ENCODE measurements around the gene UPK3A.
A peak's percentile ranks its signal among the peaks of the same experiment; 100 is the strongest.

The UPK3A gene

GRCh38 chr22:45332001-45332400, 47.3 kb downstream of the UPK3A start:
- DNase-seq = no peak

GRCh38 chr22:45334068-45334467, 49.3 kb downstream of the UPK3A start:
- DNase-seq = no peak

GRCh38 chr22:45334528-45334927, 49.8 kb downstream of the UPK3A start:
- DNase-seq = no peak

- DNase-seq = no peak
These were observed 50.5 kb downstream of the UPK3A start for GRCh38 chr22:45335021-45335818.

- no peak for DNase-seq
These were observed 51.2 kb downstream of the UPK3A start for GRCh38 chr22:45335854-45336522.

- DNase-seq = peak; percentile 68
These were observed 52.3 kb downstream of the UPK3A start for GRCh38 chr22:45336971-45337431.

GRCh38 chr22:45337536-45337935, 52.8 kb downstream of the UPK3A start:
- no peak for DNase-seq

- DNase-seq = no peak
These were observed 54.0 kb downstream of the UPK3A start for GRCh38 chr22:45338795-45339194.

GRCh38 chr22:45340323-45340722, 55.6 kb downstream of the UPK3A start:
- no peak for DNase-seq

GRCh38 chr22:45341498-45341897, 56.7 kb downstream of the UPK3A start:
- DNase-seq = no peak

- DNase-seq = no peak
These were observed 58.4 kb downstream of the UPK3A start for GRCh38 chr22:45343143-45343542.

- DNase-seq = no peak
These were observed 59.6 kb downstream of the UPK3A start for GRCh38 chr22:45344334-45344733.
